ENCODE measurements around the gene HABP2. TPM values are rescaled to one million over a fixed set of nuclear protein-coding genes. Genes with fewer than 3 reads are reported as not detected.

HABP2 gene
- total RNA-seq, 6 experiments from 2014 or later: 162 to 705 (median 372) TPM

DNA sequence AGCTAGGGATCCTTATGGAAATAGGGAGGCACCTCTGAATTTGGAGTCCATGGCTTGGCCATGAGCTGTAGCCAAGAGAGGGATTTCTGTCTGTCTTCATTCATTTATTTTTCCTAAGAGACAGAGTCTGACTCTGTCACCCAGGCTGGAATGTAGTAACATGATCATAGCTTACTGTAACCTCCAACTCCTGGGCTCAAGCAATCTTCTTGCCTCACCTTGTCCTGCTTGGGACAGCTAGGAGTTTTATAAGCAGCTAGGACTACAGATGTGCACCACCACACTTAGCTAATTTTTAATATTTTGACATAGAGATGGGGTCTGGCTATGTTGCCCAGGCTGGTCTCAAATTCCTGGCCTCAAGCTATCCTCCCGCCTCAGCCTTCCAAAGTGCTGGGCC is 8.5 kb upstream of the HABP2 start:
- Histone ChIP-seq H3K4me3 (no peak overlapping the region), H3K27ac (no peak overlapping the region), H3K27me3 (no peaks in the 10 kb centered on the region), H3K9me3 (no peaks in the 10 kb centered on the region), H3K36me3 (no peaks in the 10 kb centered on the region), H3K4me1 (peaks cover 0 to 73% (median 16%) of the 10 kb centered on the region in 4 donors)
- no peak for TF ChIP-seq POLR2A (IDR thresholded peaks at IDR 0.05)
- TF ChIP-seq CTCF (IDR thresholded peaks at IDR 0.05): no peak
- no peak for DNase-seq
- intact Hi-C loops (cut with DNase I): no loop called here
- 100% methylated on average over 1 of the region's 1 CpG for WGBS (ENCODE audit: insufficient coverage, low coverage, low lambda C conversion rate, missing lambda C conversion rate)
- no peak for ATAC-seq

DNA sequence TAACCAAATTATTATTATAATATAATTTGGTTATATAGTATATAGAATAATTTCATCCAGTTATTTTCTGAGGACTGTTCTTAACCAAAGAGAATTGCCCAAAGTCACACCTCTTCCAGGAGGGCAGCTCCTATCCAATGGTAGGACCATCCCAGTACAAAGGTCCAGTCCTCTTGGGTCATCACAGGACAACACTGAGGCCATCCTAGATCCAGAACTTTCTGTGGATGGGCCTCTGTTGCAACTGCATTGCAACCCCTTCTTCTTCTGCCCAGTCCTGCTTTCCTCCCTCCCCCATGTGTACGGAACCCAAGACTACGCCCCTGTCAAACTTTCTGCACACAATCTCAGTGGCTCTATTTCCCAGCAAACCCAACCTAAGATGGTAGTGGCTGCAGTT is 5.4 kb upstream of the HABP2 start:
- Histone ChIP-seq H3K4me1 (peaks cover 0 to 75% (median 11%) of the 10 kb centered on the region in 4 donors), H3K4me3 (no peak overlapping the region), H3K27ac (peak overlapping the region in 2 of 3 donors; percentile 16 to 85), H3K36me3 (no peaks in the 10 kb centered on the region), H3K9me3 (no peaks in the 10 kb centered on the region), H3K27me3 (no peaks in the 10 kb centered on the region)
- intact Hi-C loops (cut with DNase I): no loop called here
- WGBS (ENCODE audit: insufficient coverage, low coverage, low lambda C conversion rate, missing lambda C conversion rate): 15% methylated on average over 2 of the region's 2 CpGs
- ATAC-seq: peak; percentile 52 to 74 (median 69)
- TF ChIP-seq CTCF (IDR thresholded peaks at IDR 0.05): no peak
- TF ChIP-seq POLR2A (IDR thresholded peaks at IDR 0.05): no peak
- peak in 2 of 3 donors; percentile 68 to 85 for DNase-seq

DNA sequence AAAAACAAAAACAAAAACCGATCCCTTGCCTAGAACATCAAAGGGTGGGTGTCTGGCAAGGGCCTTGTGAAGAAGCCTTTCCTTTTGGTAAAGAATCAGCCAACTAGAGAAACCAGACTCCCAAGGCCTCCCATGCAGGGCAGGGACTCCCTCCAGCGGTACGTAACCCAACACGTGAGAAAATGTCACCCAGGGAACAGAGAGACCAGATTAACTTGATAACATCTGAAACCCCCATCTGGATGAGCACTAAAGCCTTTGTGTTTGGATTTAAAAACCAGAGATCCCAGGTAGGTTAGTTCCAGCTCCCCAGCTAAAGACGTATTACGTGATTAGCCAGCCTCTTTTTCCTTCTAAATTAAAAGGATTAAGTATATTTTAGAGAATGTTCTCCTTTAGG is 3.0 kb upstream of the HABP2 start:
- ATAC-seq (no peak), DNase-seq (no peak)
- H3K27ac ChIP-seq: peak overlapping the region; percentile 52 to 85 (median 75)
- WGBS (ENCODE audit: insufficient coverage, low coverage, low lambda C conversion rate, missing lambda C conversion rate): 90% methylated on average over 3 of the region's 6 CpGs
- peaks cover 0 to 66% (median 8%) of the 10 kb centered on the region in 4 donors for H3K4me1 ChIP-seq
- intact Hi-C loops (cut with DNase I): no loop called here
- H3K27me3 ChIP-seq: no peaks in the 10 kb centered on the region
- no peaks in the 10 kb centered on the region for H3K9me3 ChIP-seq
- H3K4me3 ChIP-seq: no peak overlapping the region
- H3K36me3 ChIP-seq: no peaks in the 10 kb centered on the region
- TF ChIP-seq CTCF (IDR thresholded peaks at IDR 0.05) (no peak), POLR2A (IDR thresholded peaks at IDR 0.05) (no peak)

- Histone ChIP-seq H3K4me3 (no peak overlapping the region), H3K27ac (peak overlapping the region; percentile 75 to 85 (median 80)), H3K36me3 (no peaks in the 10 kb centered on the region), H3K27me3 (no peaks in the 10 kb centered on the region), H3K4me1 (peaks cover 0 to 61% (median 8%) of the 10 kb centered on the region in 4 donors), H3K9me3 (no peaks in the 10 kb centered on the region)
- DNase-seq (no peak), ATAC-seq (peak; percentile 30 to 55 (median 44))
- 20% methylated on average over 4 of the region's 6 CpGs for WGBS (ENCODE audit: insufficient coverage, low coverage, low lambda C conversion rate, missing lambda C conversion rate)
- no peak for TF ChIP-seq CTCF (IDR thresholded peaks at IDR 0.05)
- intact Hi-C loops (cut with DNase I): no loop called here
These were observed 2.5 kb upstream of the HABP2 start for GRCh38 chr10:113550365-113550764.

DNA sequence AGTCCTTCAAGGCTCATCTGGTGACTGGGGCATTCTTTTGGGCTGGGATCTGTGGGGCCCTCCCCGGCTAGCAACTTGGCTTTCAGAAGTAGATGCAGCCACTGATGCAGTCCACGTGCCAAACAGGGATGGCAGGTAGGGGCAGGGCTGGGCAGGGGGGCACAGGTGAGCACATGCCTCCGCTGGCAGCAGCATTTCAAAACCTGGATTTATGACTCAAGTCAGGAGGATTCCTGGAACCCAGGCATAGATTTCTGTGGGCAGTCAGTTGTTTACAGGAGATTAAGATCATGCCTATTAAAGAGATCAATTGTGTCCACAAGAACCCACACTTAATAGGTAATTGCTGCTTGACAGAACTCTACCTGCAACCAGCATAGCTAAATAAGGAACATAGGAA is 839 bp upstream of the HABP2 start:
- H3K36me3 ChIP-seq: no peaks in the 10 kb centered on the region
- ATAC-seq: peak; percentile 37 to 62 (median 44)
- TF ChIP-seq CTCF (IDR thresholded peaks at IDR 0.05) (no peak), POLR2A (IDR thresholded peaks at IDR 0.05) (peak; percentile 0)
- no peaks in the 10 kb centered on the region for H3K9me3 ChIP-seq
- peak overlapping the region; percentile 74 to 85 (median 80) for H3K27ac ChIP-seq
- intact Hi-C loops (cut with DNase I): no loop called here
- peaks cover 0 to 62% (median 15%) of the 10 kb centered on the region in 4 donors for H3K4me1 ChIP-seq
- whole genome bisulfite sequencing (ENCODE audit: insufficient coverage, low coverage, low lambda C conversion rate, missing lambda C conversion rate): 17% methylated on average over 1 of the region's 3 CpGs
- peak; percentile 77 to 83 (median 78) for DNase-seq
- no peaks in the 10 kb centered on the region for H3K27me3 ChIP-seq
- H3K4me3 ChIP-seq: peak overlapping the region in 2 of 3 donors; percentile 72 to 76
